Panc1 (cell line): ENCODE data around the gene TXK. TPM values are rescaled to one million over a fixed set of nuclear protein-coding genes. Genes with fewer than 3 reads are reported as not detected.

Experiments
- ATAC-seq: fragments of 200-7000 bp; cut with Tn5 transposase; 2 replicates; pipeline ENCODE4 v1.9.1; 2020; ENCODE audit warnings: mild to moderate bottlenecking, moderate library complexity
- BruUV-seq: library from RNA; stranded (reverse); fragments of 400-500 nt; replicated peaks from 2 replicates; lab custom pipeline; 2021; lab: Mats Ljungman, UMichigan
- CTCF ChIA-PET: fragments of 300-600 bp; sonication (Branson Sonifier 250); formaldehyde crosslinking; loops from one replicate; lab custom pipeline; 2022; ENCODE audit warnings: antibody characterized with exemption; lab: Charles Lee
- POLR2A ChIA-PET: fragments of 300-600 bp; sonication (Branson Sonifier 250); formaldehyde crosslinking; loops from one replicate; lab custom pipeline; 2022; ENCODE audit warnings: antibody characterized with exemption; lab: Charles Lee
- DNase-seq: peaks from one replicate; pipeline ENCODE4 v3.0.0-alpha.2; 2010; ENCODE audit warnings: low read depth, low spot score
- H3K27ac ChIP-seq: 2 replicates; pipeline ENCODE4 v1.5.1; 2011; ENCODE audit warnings: mild to moderate bottlenecking, low read length, inconsistent platforms
- H3K27me3 ChIP-seq: fragments of 200-500 bp; sonication (Bioruptor generic); 2 replicates; pipeline ENCODE4 v1.6.0; 2014; ENCODE audit warnings: low read length, inconsistent platforms; ENCODE audit not compliant: control insufficient read depth, insufficient read depth
- H3K36me3 ChIP-seq: fragments of 200-500 bp; sonication (Bioruptor generic); 2 replicates; pipeline ENCODE4 v1.5.1; 2014; ENCODE audit warnings: inconsistent platforms, mild to moderate bottlenecking, low read length, moderate library complexity; ENCODE audit not compliant: control insufficient read depth, insufficient read depth
- H3K4me1 ChIP-seq: 2 replicates; pipeline ENCODE4 v1.5.1; 2011; ENCODE audit warnings: inconsistent platforms, mild to moderate bottlenecking, low read length, moderate library complexity; ENCODE audit not compliant: control insufficient read depth, insufficient read depth
- H3K4me3 ChIP-seq, 2 experiments: 2 replicates each; pipeline ENCODE4 v1.5.1; 2011 to 2012; ENCODE audit warnings: low read depth in 2 of 2, low read length in 2 of 2, mild to moderate bottlenecking in 2 of 2, inconsistent platforms in 1 of 2, moderate library complexity in 1 of 2
- H3K9me3 ChIP-seq: fragments of 200-500 bp; sonication (Bioruptor generic); 2 replicates; pipeline ENCODE4 v1.5.1; 2014; ENCODE audit warnings: low read depth, mild to moderate bottlenecking, inconsistent platforms, low read length, moderate library complexity; ENCODE audit not compliant: control insufficient read depth, insufficient read depth
- POLR2AphosphoS5 ChIP-seq: IDR thresholded peaks from 2 replicates; pipeline ENCODE4 v1.6.1; 2012; ENCODE audit warnings: mild to moderate bottlenecking, low read depth, low read length, moderate library complexity
- SIN3A ChIP-seq: IDR thresholded peaks from 2 replicates; pipeline ENCODE4 v1.6.1; 2012; ENCODE audit warnings: low read depth, mild to moderate bottlenecking, low read length, moderate library complexity, borderline replicate concordance; ENCODE audit not compliant: insufficient read depth
- TCF7L2 ChIP-seq: IDR thresholded peaks from 2 replicates; pipeline ENCODE4 v1.6.1; 2011; ENCODE audit warnings: mild to moderate bottlenecking, low read depth, low read length, inconsistent platforms
- in situ Hi-C: cut with HindIII; loops from 2 replicates; pipeline ENCODE4 v1.10.0; 2016; ENCODE audit warnings: low sequenced_read_pairs, low pct_unique_long_range_greater_than_20kb
- intact Hi-C: fragments of 100-400 bp; cut with micrococcal nuclease; formaldehyde crosslinking; loops from one replicate; pipeline ENCODE4 v1.10.0; 2022; ENCODE audit not compliant: unreplicated experiment
- total RNA-seq: library from RNA; stranded (reverse); gene quantifications from one replicate; pipeline ENCODE4 v1.2.1, GENCODE V29; 2021; ENCODE audit not compliant: unreplicated experiment
- TF ChIP-seq, protein P1 (sequence below): fragments of 450-650 bp; IDR thresholded peaks from 2 replicates; pipeline ENCODE4 v1.5.1; 2017; ENCODE audit warnings: mild to moderate bottlenecking
- TF ChIP-seq, protein P2 (sequence below), 2 experiments: IDR thresholded peaks; 2 replicates each; pipeline ENCODE4 v1.6.1; 2011 to 2012; ENCODE audit warnings: low read depth in 2 of 2, control low read depth in 1 of 2, low read length in 1 of 2, mild to moderate bottlenecking in 1 of 2, moderate library complexity in 1 of 2; ENCODE audit not compliant: insufficient read depth in 1 of 2

Gene TXK
- total RNA-seq, 1 experiment from 2014 or later, result 0.26 TPM

DNA sequence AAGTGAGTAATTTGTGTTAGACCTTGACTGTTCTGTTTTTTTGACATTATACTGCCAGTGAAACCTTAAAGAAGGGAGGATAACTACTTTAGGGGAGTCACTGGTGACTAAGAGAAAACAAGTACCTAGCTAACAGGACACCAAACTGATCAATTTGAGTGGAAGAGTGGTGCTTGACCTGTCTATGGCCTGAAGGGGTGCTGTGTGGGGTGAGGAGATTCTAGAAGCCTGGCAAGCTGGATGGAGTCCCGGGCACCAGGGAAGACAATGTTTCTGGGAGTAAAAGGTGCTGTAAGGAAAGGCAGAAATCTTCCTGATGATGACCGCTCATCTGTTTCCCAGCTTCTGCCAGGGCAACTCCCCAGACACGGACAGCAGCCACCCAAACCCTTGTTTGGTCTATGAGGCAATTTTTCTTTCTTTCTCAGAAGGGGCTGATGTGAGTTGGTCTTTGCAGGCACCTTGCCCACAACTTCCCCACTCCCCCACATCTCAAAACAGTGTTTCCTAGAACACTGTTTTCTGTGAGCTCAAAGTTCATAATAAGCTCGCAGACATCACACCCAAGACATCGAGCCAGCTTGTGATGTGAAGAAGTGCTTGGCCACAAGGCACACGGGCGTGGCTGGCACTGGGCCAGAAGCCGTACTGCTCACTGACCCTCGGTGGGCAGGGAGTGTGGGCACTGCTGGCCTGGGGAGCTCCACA is 4.6 kb downstream of the TXK start:
- POLR2A ChIA-PET, result no interaction called here
- in situ Hi-C loops, result no loop called here
- no peaks in the 10 kb centered on the region; the same call in 1 of the 2 replicates for H3K4me1 ChIP-seq
- no peak overlapping the region for H3K27ac ChIP-seq
- TF ChIP-seq POLR2AphosphoS5, result no peak
- TF ChIP-seq, protein P1, sequence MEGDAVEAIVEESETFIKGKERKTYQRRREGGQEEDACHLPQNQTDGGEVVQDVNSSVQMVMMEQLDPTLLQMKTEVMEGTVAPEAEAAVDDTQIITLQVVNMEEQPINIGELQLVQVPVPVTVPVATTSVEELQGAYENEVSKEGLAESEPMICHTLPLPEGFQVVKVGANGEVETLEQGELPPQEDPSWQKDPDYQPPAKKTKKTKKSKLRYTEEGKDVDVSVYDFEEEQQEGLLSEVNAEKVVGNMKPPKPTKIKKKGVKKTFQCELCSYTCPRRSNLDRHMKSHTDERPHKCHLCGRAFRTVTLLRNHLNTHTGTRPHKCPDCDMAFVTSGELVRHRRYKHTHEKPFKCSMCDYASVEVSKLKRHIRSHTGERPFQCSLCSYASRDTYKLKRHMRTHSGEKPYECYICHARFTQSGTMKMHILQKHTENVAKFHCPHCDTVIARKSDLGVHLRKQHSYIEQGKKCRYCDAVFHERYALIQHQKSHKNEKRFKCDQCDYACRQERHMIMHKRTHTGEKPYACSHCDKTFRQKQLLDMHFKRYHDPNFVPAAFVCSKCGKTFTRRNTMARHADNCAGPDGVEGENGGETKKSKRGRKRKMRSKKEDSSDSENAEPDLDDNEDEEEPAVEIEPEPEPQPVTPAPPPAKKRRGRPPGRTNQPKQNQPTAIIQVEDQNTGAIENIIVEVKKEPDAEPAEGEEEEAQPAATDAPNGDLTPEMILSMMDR, result no peak; the same call in 1 of the 2 replicates
- no peak for TF ChIP-seq TCF7L2
- no peak for TF ChIP-seq SIN3A
- TF ChIP-seq, protein P2, sequence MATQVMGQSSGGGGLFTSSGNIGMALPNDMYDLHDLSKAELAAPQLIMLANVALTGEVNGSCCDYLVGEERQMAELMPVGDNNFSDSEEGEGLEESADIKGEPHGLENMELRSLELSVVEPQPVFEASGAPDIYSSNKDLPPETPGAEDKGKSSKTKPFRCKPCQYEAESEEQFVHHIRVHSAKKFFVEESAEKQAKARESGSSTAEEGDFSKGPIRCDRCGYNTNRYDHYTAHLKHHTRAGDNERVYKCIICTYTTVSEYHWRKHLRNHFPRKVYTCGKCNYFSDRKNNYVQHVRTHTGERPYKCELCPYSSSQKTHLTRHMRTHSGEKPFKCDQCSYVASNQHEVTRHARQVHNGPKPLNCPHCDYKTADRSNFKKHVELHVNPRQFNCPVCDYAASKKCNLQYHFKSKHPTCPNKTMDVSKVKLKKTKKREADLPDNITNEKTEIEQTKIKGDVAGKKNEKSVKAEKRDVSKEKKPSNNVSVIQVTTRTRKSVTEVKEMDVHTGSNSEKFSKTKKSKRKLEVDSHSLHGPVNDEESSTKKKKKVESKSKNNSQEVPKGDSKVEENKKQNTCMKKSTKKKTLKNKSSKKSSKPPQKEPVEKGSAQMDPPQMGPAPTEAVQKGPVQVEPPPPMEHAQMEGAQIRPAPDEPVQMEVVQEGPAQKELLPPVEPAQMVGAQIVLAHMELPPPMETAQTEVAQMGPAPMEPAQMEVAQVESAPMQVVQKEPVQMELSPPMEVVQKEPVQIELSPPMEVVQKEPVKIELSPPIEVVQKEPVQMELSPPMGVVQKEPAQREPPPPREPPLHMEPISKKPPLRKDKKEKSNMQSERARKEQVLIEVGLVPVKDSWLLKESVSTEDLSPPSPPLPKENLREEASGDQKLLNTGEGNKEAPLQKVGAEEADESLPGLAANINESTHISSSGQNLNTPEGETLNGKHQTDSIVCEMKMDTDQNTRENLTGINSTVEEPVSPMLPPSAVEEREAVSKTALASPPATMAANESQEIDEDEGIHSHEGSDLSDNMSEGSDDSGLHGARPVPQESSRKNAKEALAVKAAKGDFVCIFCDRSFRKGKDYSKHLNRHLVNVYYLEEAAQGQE (IDR thresholded peaks at IDR 0.05; ENCODE audit: insufficient read depth in 1 of 2, low read depth in 2 of 2, low read length in 1 of 2), result no peak
- ATAC-seq (no peak), DNase-seq (no peak)
- CTCF ChIA-PET, result no interaction called here
- H3K36me3 ChIP-seq, result no peaks in the 10 kb centered on the region
- H3K9me3 ChIP-seq, result no peaks in the 10 kb centered on the region
- no TSS peak for BruUV-seq
- no peak overlapping the region for H3K4me3 ChIP-seq
- H3K27me3 ChIP-seq, result no peaks in the 10 kb centered on the region
- intact Hi-C loops, result loop anchor here (5.0 to 10.0 kb wide), 2 partner anchors 163 to 365 kb away; partner anchors contain the start of gene ZAR1

DNA sequence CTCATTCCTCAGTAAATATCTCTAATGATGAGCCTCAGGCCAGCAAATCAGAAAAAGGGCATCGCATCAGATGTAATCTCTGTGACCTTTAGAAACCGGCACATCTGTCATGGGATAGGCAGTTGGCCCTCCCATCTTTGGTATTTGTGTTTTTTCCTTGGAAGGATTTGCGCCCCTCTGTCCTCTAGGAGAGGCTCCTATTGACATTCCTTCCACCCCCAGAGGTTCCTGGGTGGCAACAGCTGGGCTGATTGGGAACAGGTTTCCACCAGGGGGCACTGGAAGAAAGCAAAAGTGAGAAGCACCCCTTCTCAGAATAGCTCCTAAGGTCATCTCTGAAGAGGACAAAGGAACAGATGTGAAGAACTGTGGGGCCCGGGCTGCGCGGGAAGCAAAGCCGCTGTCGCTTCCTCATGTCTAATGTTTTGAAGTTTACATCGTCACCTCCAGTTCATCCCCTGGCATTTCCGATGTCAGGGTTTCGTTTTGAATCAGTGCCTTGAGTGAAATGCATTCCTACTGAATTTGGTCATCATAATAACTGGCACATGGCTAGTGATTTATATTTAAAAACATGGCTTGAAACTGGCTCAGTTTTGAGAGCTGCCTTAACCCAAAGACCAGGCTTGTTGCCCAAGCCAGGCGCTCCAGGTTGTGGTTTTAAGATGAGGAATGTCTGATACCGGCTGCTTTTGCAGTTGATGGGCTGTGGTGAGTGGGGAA is 6.2 kb downstream of the TXK start:
- Histone ChIP-seq H3K27ac (no peak overlapping the region), H3K4me3 (peak overlapping the region; percentile 23 to 51), H3K36me3 (no peaks in the 10 kb centered on the region), H3K4me1 (no peaks in the 10 kb centered on the region; the same call in 1 of the 2 replicates), H3K27me3 (no peaks in the 10 kb centered on the region), H3K9me3 (no peaks in the 10 kb centered on the region)
- ATAC-seq (peak; percentile 96), DNase-seq (peak; percentile 73)
- intact Hi-C loops, result loop anchor here (5.0 to 10.0 kb wide), 2 partner anchors 164 to 367 kb away; partner anchors contain the start of gene ZAR1
- ChIA-PET POLR2A (no interaction called here), CTCF (interaction anchor here (0.5 to 0.6 kb wide), 2 partner anchors 82 to 259 kb away, joined by 3 to 4 read pairs; no protein-coding TSS in a partner anchor)
- BruUV-seq, result no TSS peak
- TF ChIP-seq, protein P1, result peak; percentile 73
- no peak for TF ChIP-seq SIN3A
- in situ Hi-C loops, result no loop called here
